MCF 10A (cell line): ENCODE results near the gene GON7. TPM values are rescaled to one million over a fixed set of nuclear protein-coding genes. Genes with fewer than 3 reads are reported as not detected.

Experiments
- BruUV-seq: library from RNA; stranded (reverse); fragments of 400-500 nt; replicated peaks from 2 replicates; lab custom pipeline; 2021; lab: Mats Ljungman, UMichigan
- CTCF ChIA-PET: fragments of 300-600 bp; sonication (Branson Sonifier 250); formaldehyde crosslinking; extraction: SDS; loops from one replicate; lab custom pipeline; 2021; ENCODE audit warnings: antibody characterized with exemption, inconsistent platforms; lab: Yijun Ruan, JAX
- POLR2A ChIA-PET: fragments of 300-600, 350-650 bp; sonication (Branson Sonifier 250); formaldehyde crosslinking; extraction: SDS; loops from one replicate; lab custom pipeline; 2020; ENCODE audit warnings: antibody characterized with exemption, inconsistent platforms; lab: Yijun Ruan, JAX
- DNase-seq: peaks from one replicate; pipeline ENCODE4 v3.0.0-alpha.2; 2018; ENCODE audit not compliant: unreplicated experiment
- H3K27ac Mint-ChIP-seq: one replicate; pipeline ENCODE4 v1.8.0; 2022; ENCODE audit warnings: mild to moderate bottlenecking, low read depth, mixed read lengths; ENCODE audit not compliant: unreplicated experiment
- H3K27me3 Mint-ChIP-seq: one replicate; pipeline ENCODE4 v1.8.0; 2022; ENCODE audit warnings: mixed read lengths; ENCODE audit not compliant: insufficient read depth, unreplicated experiment
- H3K36me3 Mint-ChIP-seq: one replicate; pipeline ENCODE4 v1.8.0; 2022; ENCODE audit warnings: mild to moderate bottlenecking, moderate library complexity, mixed read lengths; ENCODE audit not compliant: insufficient read depth, unreplicated experiment
- H3K4me1 Mint-ChIP-seq: one replicate; pipeline ENCODE4 v1.8.0; 2022; ENCODE audit warnings: mixed read lengths; ENCODE audit not compliant: insufficient read depth, unreplicated experiment
- H3K4me3 Mint-ChIP-seq: one replicate; pipeline ENCODE4 v1.8.0; 2022; ENCODE audit warnings: mild to moderate bottlenecking, moderate library complexity, mixed read lengths; ENCODE audit not compliant: unreplicated experiment
- H3K9me3 Mint-ChIP-seq: one replicate; pipeline ENCODE4 v1.8.0; 2022; ENCODE audit warnings: mixed read lengths; ENCODE audit not compliant: unreplicated experiment
- intact Hi-C: fragments of 100-400 bp; cut with micrococcal nuclease; formaldehyde crosslinking; loops from 2 replicates; pipeline ENCODE4 v1.14.1; 2022
- total RNA-seq: library from RNA; stranded (reverse); gene quantifications from 2 replicates; pipeline ENCODE4 v1.2.3, GENCODE V29; 2022
- TF ChIP-seq, protein P1 (sequence below): fragments of 200-600 bp; IDR thresholded peaks from one replicate; pipeline ENCODE4 v1.8.0; 2022; ENCODE audit warnings: antibody characterized with exemption, mild to moderate bottlenecking; ENCODE audit not compliant: unreplicated experiment

Gene GON7
- total RNA-seq, 1 experiment from 2014 or later: 9.9 TPM

DNA sequence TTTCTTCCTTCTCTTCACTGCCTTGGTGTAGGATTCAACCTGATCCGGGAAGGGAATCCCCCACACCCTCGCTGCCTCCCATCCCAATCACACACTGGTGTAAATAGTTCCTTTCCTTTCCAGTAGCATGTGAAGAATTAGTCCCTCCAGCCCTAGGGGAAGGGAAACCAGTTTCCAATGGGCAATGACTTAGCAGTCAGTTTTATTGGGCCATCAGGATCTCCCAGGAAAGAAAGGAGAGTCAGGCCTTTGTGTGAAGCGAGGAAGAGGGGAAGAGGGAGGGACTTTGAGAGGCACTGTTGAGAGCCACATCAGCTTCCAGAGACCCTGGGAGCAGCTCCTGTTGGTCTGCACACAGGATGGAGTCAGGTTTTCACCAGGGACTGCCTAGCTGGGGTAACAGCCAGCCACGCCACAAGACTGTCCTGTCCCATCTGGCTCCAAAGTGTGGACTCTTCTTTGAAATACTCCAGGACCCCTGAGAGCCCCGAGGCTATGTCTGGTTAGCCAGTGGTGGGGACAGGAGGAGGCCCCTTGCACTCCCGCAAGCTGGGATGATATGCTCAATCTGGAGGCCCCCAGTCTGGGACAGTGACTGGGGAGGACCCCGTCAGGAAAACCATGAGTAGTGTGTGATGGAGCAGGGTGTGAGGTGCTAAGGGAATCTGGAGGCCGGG lies 50.0 kb downstream of the GON7 start:
- ChIA-PET POLR2A (interaction anchor here (0.6 kb wide), 2 partner anchors 29 to 32 kb away, joined by 3 read pairs; partner anchors contain the start of gene LYSET), CTCF (interaction anchor here (1.3 kb wide), 1 partner anchor 43 kb away, joined by 5 read pairs; no protein-coding TSS in a partner anchor)
- Mint-ChIP-seq H3K27ac (no peak overlapping the region), H3K9me3 (no peaks in the 10 kb centered on the region), H3K36me3 (no peaks in the 10 kb centered on the region), H3K27me3 (no peaks in the 10 kb centered on the region), H3K4me1 (no peaks in the 10 kb centered on the region), H3K4me3 (no peak overlapping the region)
- no peak for DNase-seq
- TF ChIP-seq, protein P1, sequence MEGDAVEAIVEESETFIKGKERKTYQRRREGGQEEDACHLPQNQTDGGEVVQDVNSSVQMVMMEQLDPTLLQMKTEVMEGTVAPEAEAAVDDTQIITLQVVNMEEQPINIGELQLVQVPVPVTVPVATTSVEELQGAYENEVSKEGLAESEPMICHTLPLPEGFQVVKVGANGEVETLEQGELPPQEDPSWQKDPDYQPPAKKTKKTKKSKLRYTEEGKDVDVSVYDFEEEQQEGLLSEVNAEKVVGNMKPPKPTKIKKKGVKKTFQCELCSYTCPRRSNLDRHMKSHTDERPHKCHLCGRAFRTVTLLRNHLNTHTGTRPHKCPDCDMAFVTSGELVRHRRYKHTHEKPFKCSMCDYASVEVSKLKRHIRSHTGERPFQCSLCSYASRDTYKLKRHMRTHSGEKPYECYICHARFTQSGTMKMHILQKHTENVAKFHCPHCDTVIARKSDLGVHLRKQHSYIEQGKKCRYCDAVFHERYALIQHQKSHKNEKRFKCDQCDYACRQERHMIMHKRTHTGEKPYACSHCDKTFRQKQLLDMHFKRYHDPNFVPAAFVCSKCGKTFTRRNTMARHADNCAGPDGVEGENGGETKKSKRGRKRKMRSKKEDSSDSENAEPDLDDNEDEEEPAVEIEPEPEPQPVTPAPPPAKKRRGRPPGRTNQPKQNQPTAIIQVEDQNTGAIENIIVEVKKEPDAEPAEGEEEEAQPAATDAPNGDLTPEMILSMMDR: no peak
- intact Hi-C loops: no loop called here
- no TSS peak for BruUV-seq

DNA sequence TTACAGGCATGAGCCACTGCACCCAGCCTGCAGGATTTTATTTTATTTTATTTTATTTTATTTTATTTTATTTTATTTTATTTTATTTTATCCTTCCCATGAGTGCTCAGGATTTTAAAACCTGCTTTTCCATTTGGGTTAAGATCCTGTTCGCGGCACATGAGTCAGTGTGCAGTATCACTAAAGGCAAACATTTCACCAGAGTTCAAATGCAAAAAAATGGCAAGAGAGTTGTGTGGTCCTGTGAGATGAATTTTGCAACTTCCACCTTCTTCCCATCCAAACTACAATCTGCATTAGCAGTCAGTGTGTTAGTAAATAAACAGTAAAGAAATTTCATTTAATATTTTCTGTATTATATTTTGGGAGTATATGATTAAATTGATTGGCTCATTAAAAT lies 51.2 kb downstream of the GON7 start:
- TF ChIP-seq, protein P1: no peak
- H3K27ac Mint-ChIP-seq: no peak overlapping the region
- H3K9me3 Mint-ChIP-seq: no peaks in the 10 kb centered on the region
- H3K4me1 Mint-ChIP-seq: peaks cover 11% of the 10 kb centered on the region
- H3K27me3 Mint-ChIP-seq: no peaks in the 10 kb centered on the region
- ChIA-PET POLR2A (no interaction called here), CTCF (interaction anchor here (1.0 kb wide), 1 partner anchor 42 kb away, joined by 3 read pairs; no protein-coding TSS in a partner anchor)
- no peak for DNase-seq
- H3K36me3 Mint-ChIP-seq: no peaks in the 10 kb centered on the region
- no peak overlapping the region for H3K4me3 Mint-ChIP-seq
- no TSS peak for BruUV-seq
- intact Hi-C loops: no loop called here

DNA sequence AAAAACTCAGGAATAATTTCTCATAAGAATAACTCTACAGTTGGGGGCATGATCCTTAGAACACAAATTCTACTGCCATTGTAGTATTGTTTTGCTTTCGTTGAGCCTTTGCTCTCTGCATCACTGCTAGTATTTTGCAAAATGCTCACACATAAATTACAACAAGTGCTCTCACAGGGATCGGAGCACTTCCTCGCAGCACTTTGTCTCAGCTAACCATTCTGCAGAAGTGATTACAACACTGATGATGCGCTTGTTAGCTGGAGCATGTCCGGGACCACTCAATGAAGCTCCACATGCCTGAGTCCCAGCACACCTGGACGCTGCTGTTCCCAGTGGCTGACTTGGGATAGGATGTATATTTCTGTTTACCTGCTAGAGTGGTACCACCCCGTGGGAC lies 53.7 kb downstream of the GON7 start:
- BruUV-seq: no TSS peak
- H3K36me3 Mint-ChIP-seq: no peaks in the 10 kb centered on the region
- ChIA-PET CTCF (interaction anchor here (0.6 kb wide), 1 partner anchor 40 kb away, joined by 3 read pairs; no protein-coding TSS in a partner anchor), POLR2A (interaction anchor here (1.1 kb wide), 1 partner anchor 99 kb away, joined by 4 read pairs; no protein-coding TSS in a partner anchor)
- H3K9me3 Mint-ChIP-seq: no peaks in the 10 kb centered on the region
- H3K27ac Mint-ChIP-seq: no peak overlapping the region
- peaks cover 17% of the 10 kb centered on the region for H3K4me1 Mint-ChIP-seq
- intact Hi-C loops: no loop called here
- DNase-seq: no peak
- no peaks in the 10 kb centered on the region for H3K27me3 Mint-ChIP-seq
- TF ChIP-seq, protein P1: no peak
- H3K4me3 Mint-ChIP-seq: no peak overlapping the region

Other genes starting within 250 kb of the GON7 start
- 84.7 and 133 TPM in 2 replicates for gene ITPK1, start 91.1 kb downstream of the GON7 start, total RNA-seq
- gene MOAP1, start 22.2 kb downstream of the GON7 start, total RNA-seq: 17.5 and 22.1 TPM in 2 replicates
- 14.3 and 15.4 TPM in 2 replicates for gene LYSET, start 21.7 kb downstream of the GON7 start, total RNA-seq
- 12.7 and 13.0 TPM in 2 replicates for gene UBR7, start 191 bp upstream of the GON7 start, total RNA-seq
- gene BTBD7, start 126.0 kb upstream of the GON7 start, total RNA-seq: 32.5 and 45.4 TPM in 2 replicates
- gene COX8C, start 140.1 kb upstream of the GON7 start, total RNA-seq: not detected in 2 replicates
- gene UNC79, start 223.9 kb upstream of the GON7 start, total RNA-seq: 0.05 TPM in 2 replicates